Naive thymus-derived CD4-positive, alpha-beta T cell (primary cell): ENCODE data around the gene ARHGEF17. TPM values are rescaled to one million over a fixed set of nuclear protein-coding genes. Genes with fewer than 3 reads are reported as not detected.
"Not testable (repeated sequence)": the region's sequence is repeated elsewhere in the genome, so short reads cannot be mapped to it uniquely, and the experiment has no call there.

Source experiments
- ATAC-seq: fragments of 150-1000 bp; cut with Tn5 transposase; 2 replicates; pipeline ENCODE4 v1.10.0; 2021; ENCODE audit warnings: mild to moderate bottlenecking, moderate library complexity
- CTCF ChIA-PET: fragments of 350-600 bp; sonication (Branson Sonifier 250); formaldehyde crosslinking; loops from one replicate; lab custom pipeline; 2021; ENCODE audit warnings: antibody characterized with exemption; lab: Charles Lee
- POLR2A ChIA-PET: fragments of 350-600 bp; sonication (Branson Sonifier 250); formaldehyde crosslinking; loops from one replicate; lab custom pipeline; 2021; ENCODE audit warnings: antibody characterized with exemption, inconsistent platforms; lab: Charles Lee
- DNase-seq, 9 donors: peaks; one replicate each; pipeline versions ENCODE4 v3.0.0 to v3.0.0-alpha.2; 2020 to 2022; ENCODE audit warnings: mixed read lengths in 1 of 9
- H3K27ac ChIP-seq: one replicate; pipeline ENCODE4 v1.7.0; 2013; ENCODE audit warnings: mild to moderate bottlenecking, low read depth, low read length, moderate library complexity
- H3K27me3 ChIP-seq, 2 donors: one replicate each; pipeline ENCODE4 v1.7.0; 2013; ENCODE audit warnings: low read length in 2 of 2, mild to moderate bottlenecking in 2 of 2, moderate library complexity in 2 of 2; ENCODE audit not compliant: control insufficient read depth in 2 of 2, insufficient read depth in 2 of 2
- H3K36me3 ChIP-seq, 3 experiments: 1 replicate in 2 of 3; 2 replicates in 1 of 3; pipeline ENCODE4 v1.7.0; 2013; ENCODE audit warnings: low read length in 3 of 3, mild to moderate bottlenecking in 3 of 3, moderate library complexity in 1 of 3; ENCODE audit not compliant: insufficient read depth in 3 of 3, control insufficient read depth in 2 of 3
- H3K4me1 ChIP-seq, 2 donors: one replicate each; pipeline ENCODE4 v1.7.0; 2013; ENCODE audit warnings: low read length in 2 of 2, mild to moderate bottlenecking in 2 of 2, moderate library complexity in 1 of 2; ENCODE audit not compliant: control insufficient read depth in 2 of 2, insufficient read depth in 2 of 2
- H3K4me3 ChIP-seq: 2 replicates; pipeline ENCODE4 v1.7.0; 2013; ENCODE audit warnings: mild to moderate bottlenecking, low read length
- H3K9me3 ChIP-seq, 3 experiments: 1 replicate in 2 of 3; 2 replicates in 1 of 3; pipeline ENCODE4 v1.7.0; 2013; ENCODE audit warnings: low read length in 3 of 3; ENCODE audit not compliant: control insufficient read depth in 2 of 3
- H3K27ac Mint-ChIP-seq, 9 donors: one replicate each; pipeline ENCODE4 v1.8.0; 2020 to 2022; ENCODE audit warnings: mixed read lengths in 9 of 9, mild to moderate bottlenecking in 8 of 9, moderate library complexity in 5 of 9, inconsistent platforms in 2 of 9
- H3K27me3 Mint-ChIP-seq, 5 donors: one replicate each; pipeline ENCODE4 v1.8.0; 2021 to 2022; ENCODE audit warnings: mixed read lengths in 5 of 5, mild to moderate bottlenecking in 1 of 5
- H3K36me3 Mint-ChIP-seq, 5 donors: one replicate each; pipeline ENCODE4 v1.8.0; 2020 to 2022; ENCODE audit warnings: mixed read lengths in 5 of 5, mild to moderate bottlenecking in 3 of 5, inconsistent platforms in 1 of 5
- H3K4me1 Mint-ChIP-seq, 7 donors: one replicate each; pipeline ENCODE4 v1.8.0; 2020 to 2022; ENCODE audit warnings: mixed read lengths in 7 of 7, mild to moderate bottlenecking in 3 of 7, inconsistent platforms in 1 of 7
- H3K4me3 Mint-ChIP-seq, 10 donors: one replicate each; pipeline ENCODE4 v1.8.0; 2020 to 2022; ENCODE audit warnings: mild to moderate bottlenecking in 10 of 10, mixed read lengths in 10 of 10, moderate library complexity in 6 of 10, inconsistent platforms in 2 of 10
- H3K9me3 Mint-ChIP-seq, 11 donors: one replicate each; pipeline ENCODE4 v1.8.0; 2020 to 2022; ENCODE audit warnings: mixed read lengths in 11 of 11, mild to moderate bottlenecking in 4 of 11, inconsistent platforms in 1 of 11, moderate library complexity in 1 of 11
- intact Hi-C, 2 donors: fragments of 100-400 bp; cut with micrococcal nuclease; formaldehyde crosslinking; loops; one replicate each; pipeline ENCODE4 v1.15.1; 2023
- polyA plus RNA-seq, 2 donors: library from polyadenylated mRNA; unstranded; fragments of 300-500 nt; fragmentation: Illumina TruSeq; gene quantifications; one replicate each; pipeline ENCODE4 v1.2.3, GENCODE V29; 2021
- total RNA-seq, 6 experiments: library from RNA in 5 of 6; stranded (reverse) in 5 of 6; gene quantifications; 1 replicate in 5 of 6; 2 replicates in 1 of 6; pipeline ENCODE4 v1.2.3 and lab custom pipeline; 2021 to 2026

Gene ARHGEF17
- total and polyA plus RNA-seq, 7 experiments from 2014 or later, result 0.11 to 1.1 (median 0.98) TPM; not detected in 4

DNA sequence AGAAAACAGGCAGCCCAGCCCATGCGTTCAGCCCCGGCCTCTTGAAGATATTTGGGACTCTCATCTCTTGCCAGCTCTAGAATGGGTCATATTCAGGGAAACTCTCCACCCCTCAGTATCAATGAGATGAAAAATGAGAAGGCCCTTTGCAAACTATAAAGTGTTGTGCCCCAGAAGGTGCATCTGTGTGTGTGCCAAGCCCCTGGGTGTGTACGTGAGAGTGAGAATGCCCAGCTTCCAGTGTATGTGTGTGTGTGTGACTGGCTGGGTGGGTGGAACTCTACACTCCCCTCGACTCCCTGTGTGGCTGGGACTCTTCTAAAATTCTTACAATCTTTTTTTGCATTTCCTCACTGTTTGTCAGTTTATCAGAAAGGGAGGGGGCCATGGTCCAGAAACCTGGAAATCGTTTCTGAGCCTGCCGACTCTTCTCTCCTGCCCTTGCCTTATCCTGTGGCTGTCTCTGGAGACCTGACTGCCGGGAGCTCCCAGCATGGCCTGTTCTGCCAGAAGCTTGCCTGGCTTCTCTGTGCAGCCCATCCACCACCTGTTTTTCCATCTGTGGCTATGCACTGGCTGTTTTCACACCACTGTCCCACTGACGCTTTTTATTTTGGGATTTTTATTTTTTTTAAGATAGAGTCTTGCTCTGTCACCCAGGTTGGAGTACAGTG is 34.7 kb upstream of the ARHGEF17 start:
- Histone ChIP-seq H3K4me1 (no peaks in the 10 kb centered on the region), H3K27me3 (no peaks in the 10 kb centered on the region), H3K9me3 (no peaks in the 10 kb centered on the region), H3K36me3 (no peaks in the 10 kb centered on the region), H3K4me3 (no peak overlapping the region), H3K27ac (no peak overlapping the region)
- DNase-seq (no peak), ATAC-seq (no peak)
- no peaks in the 10 kb centered on the region for H3K36me3 Mint-ChIP-seq
- no peak overlapping the region for H3K4me3 Mint-ChIP-seq
- POLR2A ChIA-PET, result no interaction called here
- H3K4me1 Mint-ChIP-seq, result peaks cover 0 to 4% (median 0%) of the 10 kb centered on the region in 7 donors
- peaks cover 0 to 30% (median 0%) of the 10 kb centered on the region in 5 donors for H3K27me3 Mint-ChIP-seq
- intact Hi-C loops, result no loop called here
- no peaks in the 10 kb centered on the region for H3K9me3 Mint-ChIP-seq
- CTCF ChIA-PET, result no interaction called here
- no peak overlapping the region for H3K27ac Mint-ChIP-seq

DNA sequence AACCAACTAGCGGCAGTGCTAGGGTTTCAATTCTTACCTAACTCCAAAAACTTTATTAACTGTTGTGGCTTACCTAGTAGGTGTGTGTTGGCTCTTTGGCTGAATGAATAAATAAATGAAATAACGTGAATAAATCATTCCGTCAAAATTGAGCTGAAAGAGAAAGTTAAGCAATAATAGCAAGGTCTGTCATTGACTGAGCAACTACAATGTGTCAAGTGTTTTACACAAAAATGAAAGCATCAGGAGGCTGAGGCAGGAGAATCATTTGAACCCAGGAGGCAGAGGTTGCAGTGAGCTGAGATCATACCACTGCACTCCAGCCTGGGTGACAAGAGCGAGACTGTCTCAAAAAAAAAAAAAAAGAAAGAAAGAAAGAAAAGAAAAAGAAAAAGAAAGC is 33.9 kb upstream of the ARHGEF17 start:
- CTCF ChIA-PET, result interaction anchor here (0.6 kb wide), 1 partner anchor 735 kb away, joined by 4 read pairs; no protein-coding TSS in a partner anchor
- POLR2A ChIA-PET, H3K4me3 Mint-ChIP-seq, H3K36me3 Mint-ChIP-seq, H3K9me3 ChIP-seq, ATAC-seq, H3K36me3 ChIP-seq, H3K27ac ChIP-seq, H3K4me1 ChIP-seq, intact Hi-C loops, H3K27ac Mint-ChIP-seq, H3K4me3 ChIP-seq, H3K4me1 Mint-ChIP-seq, H3K9me3 Mint-ChIP-seq, H3K27me3 ChIP-seq, DNase-seq: not testable (repeated sequence)
- peaks cover 0 to 38% (median 0%) of the 10 kb centered on the region in 5 donors for H3K27me3 Mint-ChIP-seq

DNA sequence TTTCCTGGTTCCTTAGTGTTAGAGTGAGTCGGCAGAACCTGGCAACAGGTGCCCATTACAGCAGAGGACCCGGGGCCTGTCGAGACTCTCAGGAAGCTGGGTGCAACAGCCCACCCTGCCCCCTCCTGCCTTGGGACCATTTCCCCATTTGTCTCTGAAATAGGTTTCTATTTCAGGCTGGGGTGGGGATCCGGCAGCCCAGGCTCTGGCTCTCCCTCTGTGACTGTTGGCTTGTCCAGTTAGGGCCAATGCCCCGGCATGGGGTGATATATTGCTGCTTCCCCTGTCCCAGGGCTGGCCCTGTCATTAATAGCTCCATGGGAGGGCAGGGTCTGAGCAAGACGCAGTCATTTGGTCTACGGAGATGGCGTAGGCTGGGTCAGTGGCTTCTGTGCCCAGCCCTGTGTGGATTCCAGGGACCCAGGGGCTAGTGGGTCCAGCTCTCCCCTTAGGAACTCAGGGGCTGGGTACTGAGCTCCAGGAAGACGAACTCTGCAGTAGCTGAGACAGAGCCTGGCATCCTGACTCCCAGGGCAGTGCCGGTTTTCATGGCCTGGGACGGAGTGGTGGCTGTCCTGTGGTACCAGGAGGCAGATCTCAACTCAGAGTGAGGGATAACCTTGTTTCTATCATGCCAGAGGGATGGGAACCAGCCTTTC is 33.2 kb upstream of the ARHGEF17 start:
- peak; percentile 28 for ATAC-seq
- Histone ChIP-seq H3K27me3 (no peaks in the 10 kb centered on the region), H3K4me1 (no peaks in the 10 kb centered on the region), H3K9me3 (no peaks in the 10 kb centered on the region), H3K4me3 (no peak overlapping the region), H3K36me3 (no peaks in the 10 kb centered on the region), H3K27ac (no peak overlapping the region)
- ChIA-PET CTCF (interaction anchor here (0.6 kb wide), 1 partner anchor 736 kb away, joined by 4 read pairs; no protein-coding TSS in a partner anchor), POLR2A (no interaction called here)
- Mint-ChIP-seq H3K27me3 (peaks cover 0 to 37% (median 0%) of the 10 kb centered on the region in 5 donors), H3K4me3 (no peak overlapping the region), H3K4me1 (peaks cover 0 to 2% (median 0%) of the 10 kb centered on the region in 7 donors), H3K27ac (no peak overlapping the region), H3K36me3 (no peaks in the 10 kb centered on the region), H3K9me3 (no peaks in the 10 kb centered on the region)
- DNase-seq, result no peak
- intact Hi-C loops, result no loop called here

DNA sequence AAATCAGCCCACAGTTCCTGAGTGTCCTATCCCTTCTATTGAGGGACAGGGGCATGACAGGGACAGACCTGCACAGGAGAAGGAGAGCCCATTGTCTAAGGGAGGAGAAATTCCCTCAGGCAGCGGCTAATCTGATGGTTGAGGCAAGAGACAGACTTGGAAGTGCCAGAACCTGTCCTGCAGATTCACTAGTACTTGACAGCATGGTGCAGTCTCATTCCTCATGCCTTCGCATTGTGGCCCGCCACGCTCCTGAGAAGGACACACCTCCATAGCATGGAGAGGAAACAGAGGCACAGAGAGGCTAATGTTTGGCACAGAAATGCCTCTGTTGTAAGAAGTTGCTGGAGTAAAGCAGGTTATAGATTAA is 32.7 kb upstream of the ARHGEF17 start:
- no peak overlapping the region for H3K4me3 Mint-ChIP-seq
- H3K36me3 Mint-ChIP-seq, result no peaks in the 10 kb centered on the region
- peaks cover 0 to 1% (median 0%) of the 10 kb centered on the region in 7 donors for H3K4me1 Mint-ChIP-seq
- no peaks in the 10 kb centered on the region for H3K9me3 Mint-ChIP-seq
- ChIA-PET CTCF (no interaction called here), POLR2A (no interaction called here)
- no peak overlapping the region for H3K27ac Mint-ChIP-seq
- Histone ChIP-seq H3K4me3 (no peak overlapping the region), H3K27ac (no peak overlapping the region), H3K36me3 (no peaks in the 10 kb centered on the region), H3K4me1 (no peaks in the 10 kb centered on the region), H3K9me3 (no peaks in the 10 kb centered on the region), H3K27me3 (no peaks in the 10 kb centered on the region)
- H3K27me3 Mint-ChIP-seq, result peaks cover 0 to 36% (median 0%) of the 10 kb centered on the region in 5 donors
- ATAC-seq, result no peak
- intact Hi-C loops, result no loop called here
- no peak for DNase-seq

DNA sequence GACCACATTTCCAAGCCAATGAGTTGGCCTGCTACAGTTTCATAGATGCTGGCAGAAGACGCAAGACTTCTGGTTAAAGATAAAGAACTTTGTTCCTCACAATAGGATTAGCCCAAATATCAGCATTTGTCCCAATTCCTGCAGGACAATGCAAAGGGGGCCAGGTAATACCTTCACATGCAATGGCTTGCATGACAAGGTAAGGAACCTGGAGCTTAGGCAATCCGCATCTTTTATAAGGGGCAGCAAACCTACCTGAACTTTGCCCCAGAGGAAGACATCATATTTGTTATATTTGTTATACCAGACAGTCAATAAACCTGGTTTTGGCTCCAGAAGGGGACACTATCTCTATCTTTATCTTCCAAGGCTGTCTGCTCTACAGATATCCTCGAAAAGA is 30.6 kb upstream of the ARHGEF17 start:
- no peaks in the 10 kb centered on the region for H3K4me1 ChIP-seq
- POLR2A ChIA-PET, result no interaction called here
- H3K27ac Mint-ChIP-seq, result no peak overlapping the region

DNA sequence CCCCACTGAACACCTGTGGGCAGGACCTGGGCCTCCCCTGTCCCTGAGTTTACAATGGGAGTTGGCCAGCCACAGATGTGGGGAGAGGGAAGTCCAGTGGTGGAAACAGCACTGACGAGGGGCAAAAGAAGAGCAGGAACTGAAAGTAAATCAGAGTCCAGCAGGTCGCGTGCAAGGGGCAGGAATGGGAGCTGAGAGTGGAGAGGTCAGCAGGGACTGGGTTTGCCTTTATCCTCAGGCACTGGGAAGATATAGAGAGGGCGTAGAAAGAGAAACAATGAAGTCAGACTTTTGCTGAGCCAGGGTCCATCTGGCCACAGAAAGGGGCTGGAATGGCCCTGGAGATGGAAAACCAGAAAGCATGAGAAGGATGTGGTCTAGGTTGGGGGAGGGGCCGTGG is 27.4 kb upstream of the ARHGEF17 start:
- H3K27ac ChIP-seq, result no peak overlapping the region
- ChIA-PET CTCF (no interaction called here), POLR2A (no interaction called here)
- Mint-ChIP-seq H3K27me3 (peaks cover 0 to 24% (median 0%) of the 10 kb centered on the region in 5 donors), H3K36me3 (no peaks in the 10 kb centered on the region), H3K4me1 (peaks cover 0 to 14% (median 0%) of the 10 kb centered on the region in 7 donors), H3K27ac (no peak overlapping the region), H3K9me3 (no peaks in the 10 kb centered on the region), H3K4me3 (no peak overlapping the region)
- no peak overlapping the region for H3K4me3 ChIP-seq
- H3K9me3 ChIP-seq, result no peaks in the 10 kb centered on the region
- no peaks in the 10 kb centered on the region for H3K4me1 ChIP-seq
- no peak for DNase-seq
- no peaks in the 10 kb centered on the region for H3K27me3 ChIP-seq
- ATAC-seq, result peak; percentile 61
- intact Hi-C loops, result no loop called here
- no peaks in the 10 kb centered on the region for H3K36me3 ChIP-seq

More for the DNA sequence above, 30.6 kb upstream of the ARHGEF17 start:
- no peaks in the 10 kb centered on the region for H3K27me3 ChIP-seq
- Mint-ChIP-seq H3K27me3 (peaks cover 0 to 36% (median 0%) of the 10 kb centered on the region in 5 donors), H3K4me1 (peaks cover 0 to 13% (median 0%) of the 10 kb centered on the region in 7 donors), H3K36me3 (no peaks in the 10 kb centered on the region), H3K9me3 (no peaks in the 10 kb centered on the region), H3K4me3 (no peak overlapping the region)
- no peaks in the 10 kb centered on the region for H3K36me3 ChIP-seq
- no peaks in the 10 kb centered on the region for H3K9me3 ChIP-seq
- CTCF ChIA-PET, result no interaction called here
- DNase-seq (no peak), ATAC-seq (no peak)
- H3K4me3 ChIP-seq, result no peak overlapping the region
- intact Hi-C loops, result no loop called here
- H3K27ac ChIP-seq, result no peak overlapping the region
